H1 (cell line): ENCODE data around the gene TBX18. TPM values are rescaled to one million over a fixed set of nuclear protein-coding genes. Genes with fewer than 3 reads are reported as not detected.

Experiments used
- CTCF ChIA-PET: fragments of 300-600 bp; sonication (Branson Sonifier 250); formaldehyde crosslinking; loops from one replicate; lab custom pipeline; 2021; ENCODE audit not compliant: partially characterized antibody; lab: Charles Lee
- POLR2A ChIA-PET: fragments of 300-600 bp; sonication (Branson Sonifier 250); formaldehyde crosslinking; loops from one replicate; lab custom pipeline; 2021; ENCODE audit warnings: inconsistent platforms; ENCODE audit not compliant: partially characterized antibody; lab: Charles Lee
- DNase-seq, 2 experiments: peaks; one replicate each; pipeline versions ENCODE4 v3.0.0 to v3.0.0-alpha.2; 2010 to 2022; ENCODE audit warnings: low spot score in 2 of 2, low read depth in 1 of 2, mixed read lengths in 1 of 2
- FAIRE-seq: peaks from 2 replicates; lab custom pipeline; 2011; peaks lifted over from hg19 to GRCh38; lab: Jason Lieb, UNC
- H2AFZ ChIP-seq: 2 replicates; pipeline ENCODE4 v1.8.1; 2012; ENCODE audit warnings: low read length, inconsistent platforms
- H2AK5ac ChIP-seq: 2 replicates; pipeline ENCODE4 v1.6.1; 2013; ENCODE audit warnings: low read depth, low read length
- H2BK120ac ChIP-seq: replicated peaks from 2 replicates; pipeline ENCODE3; 2013; ENCODE audit warnings: low read depth, low read length, inconsistent platforms
- H2BK12ac ChIP-seq: 2 replicates; pipeline ENCODE4 v1.6.1; 2013; ENCODE audit warnings: low read depth, low read length
- H2BK15ac ChIP-seq: 2 replicates; pipeline ENCODE4 v1.6.1; 2013; ENCODE audit warnings: low read length
- H2BK20ac ChIP-seq: 2 replicates; pipeline ENCODE4 v1.6.1; 2013; ENCODE audit warnings: low read length
- H2BK5ac ChIP-seq: 2 replicates; pipeline ENCODE4 v1.6.1; 2013; ENCODE audit warnings: low read depth, low read length
- H3K14ac ChIP-seq: 2 replicates; pipeline ENCODE4 v1.6.1; 2013; ENCODE audit warnings: inconsistent platforms; ENCODE audit not compliant: insufficient read length
- H3K18ac ChIP-seq: 2 replicates; pipeline ENCODE4 v1.6.1; 2013; ENCODE audit warnings: low read length; ENCODE audit errors: extremely low read depth
- H3K23ac ChIP-seq: 2 replicates; pipeline ENCODE4 v1.6.1; 2013; ENCODE audit warnings: inconsistent platforms; ENCODE audit not compliant: insufficient read length
- H3K23me2 ChIP-seq: 2 replicates; pipeline ENCODE4 v1.6.1; 2013; ENCODE audit warnings: low read depth, low read length
- H3K27ac ChIP-seq: 2 replicates; pipeline ENCODE4 v1.6.1; 2011; ENCODE audit warnings: low read depth, low read length, inconsistent platforms
- H3K27me3 ChIP-seq, 4 experiments: replicated peaks in 1 of 4; 1 replicate in 1 of 4; 2 replicates in 3 of 4; pipeline versions ENCODE4 v1.6.1 to v1.8.1; 2011 to 2013; ENCODE audit warnings: low read length in 3 of 4, mild to moderate bottlenecking in 3 of 4, inconsistent platforms in 2 of 4, mixed read lengths in 2 of 4, moderate library complexity in 1 of 4; ENCODE audit not compliant: control insufficient read depth in 3 of 4, insufficient read depth in 3 of 4; ENCODE audit errors: extremely low read depth in 1 of 4
- H3K36me3 ChIP-seq, 4 experiments: 2 replicates each; pipeline versions ENCODE4 v1.6.1 to v1.8.1; 2011 to 2013; ENCODE audit warnings: mild to moderate bottlenecking in 4 of 4, low read length in 3 of 4, moderate library complexity in 2 of 4, control low read depth in 1 of 4, inconsistent platforms in 1 of 4; ENCODE audit not compliant: insufficient read depth in 4 of 4, control insufficient read depth in 2 of 4
- H3K4ac ChIP-seq: replicated peaks from 2 replicates; pipeline ENCODE3; 2013; ENCODE audit warnings: low read length, low read depth, mixed read lengths, inconsistent platforms; ENCODE audit not compliant: insufficient read length
- H3K4me1 ChIP-seq, 4 experiments: replicated peaks in 1 of 4; 1 replicate in 1 of 4; 2 replicates in 3 of 4; pipeline versions ENCODE4 v1.6.1 to v1.8.1; 2011 to 2013; ENCODE audit warnings: low read length in 3 of 4, inconsistent platforms in 2 of 4, mixed read lengths in 1 of 4; ENCODE audit not compliant: insufficient read depth in 4 of 4, control insufficient read depth in 3 of 4
- H3K4me2 ChIP-seq, 2 experiments: 2 replicates each; pipeline versions ENCODE4 v1.6.1 to v1.8.1; 2011 to 2013; ENCODE audit warnings: low read depth in 2 of 2, low read length in 2 of 2, control low read depth in 1 of 2, inconsistent platforms in 1 of 2, mild to moderate bottlenecking in 1 of 2; ENCODE audit not compliant: insufficient read depth in 1 of 2
- H3K4me3 ChIP-seq, 4 experiments: fragments of 200-600, 300-600 bp in 1 of 4; sonication (generic), shearing (Covaris generic), sonication (Bioruptor Twin) in 1 of 4; 2 replicates each; pipeline versions ENCODE4 v1.5.1 to v1.8.1; 2011 to 2016; ENCODE audit warnings: low read length in 4 of 4, low read depth in 3 of 4, control low read depth in 2 of 4, inconsistent platforms in 2 of 4, mild to moderate bottlenecking in 2 of 4, mixed read lengths in 1 of 4, moderate library complexity in 1 of 4; ENCODE audit not compliant: insufficient read depth in 2 of 4; ENCODE audit errors: extremely low read depth in 1 of 4
- H3K56ac ChIP-seq: replicated peaks from 2 replicates; pipeline ENCODE3; 2013; ENCODE audit warnings: low read depth, mild to moderate bottlenecking, mixed read lengths, low read length, inconsistent platforms; ENCODE audit not compliant: insufficient read length
- H3K79me1 ChIP-seq: 2 replicates; pipeline ENCODE4 v1.6.1; 2013; ENCODE audit warnings: low read depth, low read length, control low read depth
- H3K79me2 ChIP-seq, 2 experiments: 2 replicates each; pipeline versions ENCODE4 v1.6.1 to v1.8.1; 2012 to 2013; ENCODE audit warnings: low read length in 2 of 2, mild to moderate bottlenecking in 2 of 2, inconsistent platforms in 1 of 2; ENCODE audit not compliant: insufficient read depth in 2 of 2, control insufficient read depth in 1 of 2
- H3K9ac ChIP-seq, 4 experiments: replicated peaks in 1 of 4; 1 replicate in 1 of 4; 2 replicates in 3 of 4; pipeline versions ENCODE4 v1.6.1 to v1.8.1; 2011 to 2013; ENCODE audit warnings: low read depth in 3 of 4, low read length in 3 of 4, control low read depth in 2 of 4, mild to moderate bottlenecking in 2 of 4, moderate library complexity in 2 of 4, inconsistent platforms in 1 of 4; ENCODE audit errors: extremely low read depth in 1 of 4
- H3K9me3 ChIP-seq, 2 experiments: 2 replicates each; pipeline versions ENCODE4 v1.6.1 to v1.8.1; 2012 to 2013; ENCODE audit warnings: mild to moderate bottlenecking in 2 of 2, moderate library complexity in 2 of 2, control low read depth in 1 of 2, inconsistent platforms in 1 of 2, low read depth in 1 of 2, low read length in 1 of 2, mixed read lengths in 1 of 2; ENCODE audit not compliant: insufficient read depth in 2 of 2
- H4K20me1 ChIP-seq, 2 experiments: replicated peaks in 1 of 2; 2 replicates each; pipeline versions ENCODE3 to v1.8.1; 2011 to 2013; ENCODE audit warnings: inconsistent platforms in 2 of 2, low read length in 2 of 2, mild to moderate bottlenecking in 1 of 2; ENCODE audit not compliant: insufficient read depth in 2 of 2, control insufficient read depth in 1 of 2
- H4K5ac ChIP-seq: 2 replicates; pipeline ENCODE4 v1.6.1; 2013; ENCODE audit warnings: low read length, low read depth, mixed read lengths, inconsistent platforms; ENCODE audit not compliant: insufficient read length
- H4K8ac ChIP-seq: 2 replicates; pipeline ENCODE4 v1.8.0; 2013; ENCODE audit warnings: mild to moderate bottlenecking, moderate library complexity, low read length, inconsistent platforms; ENCODE audit not compliant: insufficient read depth; ENCODE audit errors: extremely low read depth
- H4K91ac ChIP-seq: replicated peaks from 2 replicates; pipeline ENCODE3; 2013; ENCODE audit warnings: low read length, mixed read lengths, inconsistent platforms; ENCODE audit not compliant: insufficient read length
- GABPA ChIP-seq: IDR thresholded peaks from 2 replicates; pipeline ENCODE4 v1.6.1; 2011; ENCODE audit warnings: mild to moderate bottlenecking, low read length, moderate library complexity, borderline replicate concordance; ENCODE audit not compliant: insufficient read depth
- RAD21 ChIP-seq, 2 experiments: IDR thresholded peaks in 1 of 2; conservative IDR thresholded peaks in 1 of 2; 2 replicates each; pipeline ENCODE4 v1.6.1; 2011; ENCODE audit warnings: low read depth in 2 of 2, low read length in 2 of 2, improper control_type of control experiment in 1 of 2, inconsistent platforms in 1 of 2, mild to moderate bottlenecking in 1 of 2, moderate library complexity in 1 of 2
- WGBS, 2 experiments: shearing (Covaris generic) in 1 of 2; methylation state at CpG; one replicate each; pipeline versions ENCODE4 v1.1.6 to v1.1.7; 2013 to 2015; ENCODE audit warnings: low lambda C conversion rate in 2 of 2, mixed read lengths in 2 of 2, inconsistent platforms in 1 of 2, low coverage in 1 of 2, missing lambda C conversion rate in 1 of 2; ENCODE audit not compliant: insufficient replicate concordance in 2 of 2, insufficient coverage in 1 of 2, insufficient read length in 1 of 2; ENCODE audit errors: extremely low coverage in 1 of 2, missing lambda C conversion rate in 1 of 2; 5-methylcytosine and 5-hydroxymethylcytosine counted together
- polyA plus RNA-seq, 7 experiments: library from polyadenylated mRNA; depleted of rRNA in 3 of 7; stranded (reverse) in 5 of 7; unstranded in 2 of 7; fragments of >200 nt in 5 of 7; fragments of 200-250 nt in 2 of 7; gene quantifications; 1 replicate in 5 of 7; 2 replicates in 1 of 7; 4 replicates in 1 of 7; pipeline versions ENCODE4 v1.2.1 to v1.2.3, GENCODE V29; 2011 to 2013; ENCODE audit warnings: missing spikeins in 2 of 7, mixed read lengths in 2 of 7
- total RNA-seq: library from RNA; stranded (reverse); fragmentation: NEBNext Ultra II Directional; extraction: Animal tissue kit (Norgen Biotek cat#: 25700); gene quantifications from 2 replicates; pipeline ENCODE4 v1.2.1, GENCODE V29; 2021
- TF ChIP-seq, protein P1 (sequence below), 3 experiments: IDR thresholded peaks; 1 replicate in 2 of 3; 2 replicates in 1 of 3; pipeline versions ENCODE4 v1.5.1 to v1.6.1; 2011; ENCODE audit warnings: low read length in 3 of 3, mild to moderate bottlenecking in 3 of 3, inconsistent platforms in 2 of 3, low read depth in 1 of 3, moderate library complexity in 1 of 3; ENCODE audit not compliant: insufficient read depth in 1 of 3; ENCODE audit errors: control extremely low read depth in 1 of 3

Gene TBX18
- total and polyA plus RNA-seq, 2 of the 8 experiments (the other 6 are each of a cell fraction or from before 2014, with no cell fraction given) = 0.02 TPM; not detected in 1

DNA sequence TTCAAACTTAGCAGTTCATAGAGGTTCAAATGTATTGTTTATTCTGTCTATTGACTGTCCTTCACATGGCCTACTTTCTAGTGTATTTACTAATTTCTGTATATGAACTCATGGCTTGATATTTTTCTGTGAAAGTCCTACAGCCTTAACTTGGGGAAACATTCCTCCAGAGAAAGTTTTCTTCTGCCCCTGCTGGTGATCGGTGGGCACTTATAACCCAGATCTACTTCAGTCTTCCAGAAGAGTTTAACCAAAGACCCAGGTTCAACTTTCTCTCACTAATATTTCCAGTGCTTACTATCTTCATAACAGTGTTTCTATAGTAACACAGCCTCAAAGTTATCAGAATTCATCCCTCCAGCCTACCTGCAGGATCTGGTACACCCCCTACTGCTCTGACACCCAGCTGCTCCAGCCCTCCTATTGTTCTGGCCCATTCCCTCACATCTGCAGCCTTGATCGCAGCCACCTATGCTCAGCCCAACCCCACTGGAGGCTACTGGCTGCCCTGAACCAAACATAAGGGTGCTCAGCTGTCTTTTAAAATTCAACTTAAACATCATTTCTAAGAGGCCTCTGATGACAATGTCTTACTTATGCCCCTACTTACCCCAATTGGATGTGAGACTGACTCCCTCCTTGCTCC, 72.3 kb downstream of the TBX18 start:
- Histone ChIP-seq H2BK5ac (no peak overlapping the region), H3K56ac (no peak overlapping the region), H3K79me2 (no peaks in the 10 kb centered on the region), H4K5ac (no peak overlapping the region), H3K18ac (no peak overlapping the region), H3K4ac (no peak overlapping the region), H2BK120ac (no peak overlapping the region), H2BK20ac (no peak overlapping the region), H4K91ac (no peak overlapping the region), H3K23me2 (no peaks in the 10 kb centered on the region), H3K14ac (no peak overlapping the region), H3K4me2 (no peak overlapping the region), H3K4me1 (no peaks in the 10 kb centered on the region), H3K9ac (no peak overlapping the region), H2AK5ac (no peak overlapping the region), H3K23ac (no peak overlapping the region), H3K79me1 (no peaks in the 10 kb centered on the region), H3K36me3 (no peaks in the 10 kb centered on the region), H2AFZ (no peak overlapping the region), H2BK15ac (no peak overlapping the region), H3K9me3 (no peaks in the 10 kb centered on the region), H2BK12ac (no peak overlapping the region), H4K20me1 (no peaks in the 10 kb centered on the region), H4K8ac (no peak overlapping the region), H3K27ac (no peak overlapping the region), H3K4me3 (no peak overlapping the region), H3K27me3 (no peaks in the 10 kb centered on the region)
- WGBS, 2 experiments = 82% methylated on average over 2 of the region's 2 CpGs; no CpG with 5 or more reads in 1 of the 2 experiments
- CTCF ChIA-PET = interaction anchor here (1.3 kb wide), 1 partner anchor 270 kb away, joined by 3 read pairs; no protein-coding TSS in a partner anchor
- DNase-seq (no peak), FAIRE-seq (no peak)
- POLR2A ChIA-PET = no interaction called here
- TF ChIP-seq GABPA = no peak
- TF ChIP-seq, protein P1, sequence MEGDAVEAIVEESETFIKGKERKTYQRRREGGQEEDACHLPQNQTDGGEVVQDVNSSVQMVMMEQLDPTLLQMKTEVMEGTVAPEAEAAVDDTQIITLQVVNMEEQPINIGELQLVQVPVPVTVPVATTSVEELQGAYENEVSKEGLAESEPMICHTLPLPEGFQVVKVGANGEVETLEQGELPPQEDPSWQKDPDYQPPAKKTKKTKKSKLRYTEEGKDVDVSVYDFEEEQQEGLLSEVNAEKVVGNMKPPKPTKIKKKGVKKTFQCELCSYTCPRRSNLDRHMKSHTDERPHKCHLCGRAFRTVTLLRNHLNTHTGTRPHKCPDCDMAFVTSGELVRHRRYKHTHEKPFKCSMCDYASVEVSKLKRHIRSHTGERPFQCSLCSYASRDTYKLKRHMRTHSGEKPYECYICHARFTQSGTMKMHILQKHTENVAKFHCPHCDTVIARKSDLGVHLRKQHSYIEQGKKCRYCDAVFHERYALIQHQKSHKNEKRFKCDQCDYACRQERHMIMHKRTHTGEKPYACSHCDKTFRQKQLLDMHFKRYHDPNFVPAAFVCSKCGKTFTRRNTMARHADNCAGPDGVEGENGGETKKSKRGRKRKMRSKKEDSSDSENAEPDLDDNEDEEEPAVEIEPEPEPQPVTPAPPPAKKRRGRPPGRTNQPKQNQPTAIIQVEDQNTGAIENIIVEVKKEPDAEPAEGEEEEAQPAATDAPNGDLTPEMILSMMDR (IDR thresholded peaks at IDR 0.05; ENCODE audit: control extremely low read depth in 1 of 3, insufficient read depth in 1 of 3, low read depth in 1 of 3, low read length in 3 of 3) = peak in 2 of 3 experiments; percentile 3 to 13; a peak in 2 of 4 replicates
- TF ChIP-seq RAD21 (IDR thresholded peaks at IDR 0.05 in 1 of 2, conservative IDR thresholded peaks at IDR 0.05 in 1 of 2; ENCODE audit: low read depth in 2 of 2, low read length in 2 of 2) = no peak; a peak in 1 of 4 replicates
